Melanocyte of skin (primary cell): ENCODE results near the gene MYH14. TPM values are rescaled to one million over a fixed set of nuclear protein-coding genes. Genes with fewer than 3 reads are reported as not detected.

Experiments used
- small RNA-seq, 2 donors: library from RNA; depleted of rRNA; stranded (forward); fragments of <200 nt; gene quantifications; one replicate each; pipeline ENCODE3, GENCODE V24; 2012
- total RNA-seq, 2 donors: library from RNA; depleted of rRNA; stranded (reverse); fragments of >200 nt; gene quantifications; 2 replicates each; pipeline ENCODE4 v1.2.3, GENCODE V29; 2012

MYH14 gene
- total RNA-seq: 1 to 10 TPM in 1 of 2 donors, under 1 TPM in 1; 1.00 to 5.5 TPM

DNA sequence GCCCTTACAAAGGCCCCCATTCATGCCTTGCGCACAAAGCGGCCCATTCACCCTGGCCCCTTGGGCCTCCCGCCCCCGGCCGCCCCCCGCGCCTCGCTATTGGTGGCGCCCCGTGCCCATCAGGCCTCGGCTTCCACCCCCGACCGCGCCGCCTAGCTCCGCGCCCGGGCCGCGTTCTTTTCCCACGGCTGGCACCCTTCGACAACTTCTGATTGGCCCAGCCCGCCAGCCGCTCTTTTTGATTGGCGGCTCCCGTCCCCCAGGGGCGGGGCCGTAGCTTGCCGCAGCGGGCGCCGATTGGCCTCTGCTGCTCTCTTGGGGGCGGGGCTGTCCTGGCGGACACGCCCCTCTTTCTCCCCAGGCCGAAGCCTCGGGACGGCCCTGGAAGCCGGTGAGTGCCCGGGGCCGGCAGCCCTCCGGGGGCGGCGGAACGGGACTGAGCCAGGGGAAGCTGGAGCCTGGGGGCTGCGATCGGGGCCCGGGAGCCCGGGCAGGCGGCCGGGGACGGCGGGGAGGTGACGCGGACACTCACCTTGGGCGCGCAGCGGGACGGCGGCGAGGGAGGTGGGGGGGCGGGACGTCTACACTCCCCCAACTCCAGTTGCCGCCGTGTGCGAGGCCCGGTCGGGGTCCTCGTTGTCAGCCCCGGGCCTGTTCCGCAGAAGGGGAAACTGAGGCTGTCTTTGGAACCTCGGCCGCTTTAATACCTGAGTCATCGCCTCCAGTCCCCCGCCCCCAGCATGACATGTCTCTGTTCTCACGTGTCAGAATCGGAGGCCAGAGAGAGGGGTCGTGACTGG, at the start of gene MYH14:
Gene MYH14 (plus strand): TSS at position 342 of the 800 bp plus-strand sequence. CDS start 6,744 bp downstream, outside the sequence.

DNA sequence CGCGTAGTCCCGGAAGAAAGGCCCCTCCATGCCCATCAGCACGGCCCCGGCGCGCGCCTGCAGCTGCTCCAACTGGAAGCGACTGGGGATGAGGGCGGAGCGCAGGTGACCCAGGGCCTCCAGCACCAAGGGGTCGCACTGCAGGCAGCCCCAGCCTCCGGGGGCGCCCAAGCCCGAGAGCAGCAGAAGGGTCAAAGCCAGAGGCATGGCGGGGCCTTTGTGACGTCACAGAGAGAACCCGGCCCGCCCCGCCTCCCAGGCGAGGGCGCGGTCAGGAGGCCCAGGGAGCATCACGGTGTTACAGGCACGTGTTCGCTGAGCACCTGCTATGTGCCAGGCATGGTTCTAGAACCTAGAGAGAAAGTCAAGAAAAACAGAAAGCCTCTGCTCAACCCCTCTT, 40.4 kb upstream of the MYH14 start, which contains the start of gene IZUMO2:
Gene IZUMO2 (minus strand): TSS at position 294 of the 400 bp plus-strand sequence. CDS start 87 bp downstream, at position 207.

DNA sequence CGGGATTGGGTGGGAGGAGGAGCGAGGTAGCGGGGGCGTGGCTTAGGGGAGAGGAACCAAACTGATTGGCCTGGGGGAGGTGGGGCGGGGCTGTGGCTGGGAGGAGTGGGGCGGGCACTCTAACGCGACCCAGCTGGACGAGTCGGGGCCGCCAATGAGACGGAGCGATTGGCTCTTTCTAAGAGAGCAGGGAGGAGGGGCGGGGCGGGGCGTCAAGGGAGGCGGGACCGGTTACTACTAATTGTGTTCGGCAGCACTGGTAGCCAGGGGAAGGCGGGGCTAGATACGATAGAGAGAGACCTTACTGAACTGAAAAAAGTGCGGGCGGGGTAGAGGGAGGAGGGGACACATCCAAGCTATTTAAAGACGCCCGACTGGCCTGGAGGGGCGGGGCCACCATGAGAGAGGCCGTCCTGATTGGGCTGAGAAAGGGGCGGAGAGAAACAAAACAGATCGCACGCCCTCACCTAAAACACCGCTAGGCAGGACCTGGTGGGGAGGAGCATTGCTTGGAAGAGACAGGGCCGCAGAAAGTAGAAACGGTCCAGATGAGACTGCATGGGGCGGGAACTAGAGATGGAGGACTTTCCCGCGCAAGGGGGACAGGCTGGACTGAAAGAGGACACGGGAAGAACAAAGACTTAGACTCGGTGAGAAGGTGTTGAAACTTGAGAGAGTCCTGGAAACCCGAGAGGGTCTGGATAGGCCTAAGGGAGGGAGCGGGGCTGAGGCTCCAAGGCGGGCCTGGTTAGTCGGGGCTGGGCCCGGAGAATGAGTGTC, 125.9 kb downstream of the MYH14 start, which contains the start of gene KCNC3:
Gene KCNC3 (minus strand): TSS at position 232 of the 780 bp plus-strand sequence. CDS start 295 bp downstream, outside the sequence.

Small RNA genes lying within 50 kb of the gene (small RNA-seq; reads per million reads assigned to genes)
- 0 reads per million in 2 donors for gene RF00017

Other genes starting within 250 kb of the MYH14 start
- gene SIGLEC11, start 242.4 kb upstream of the MYH14 start, total RNA-seq: not detected
- gene VRK3, start 178.2 kb upstream of the MYH14 start, total RNA-seq: 10 to 100 TPM; 29.3 to 37.5 TPM
- 1 to 10 TPM; 5.5 to 8.7 TPM for gene ZNF473, start 177.6 kb upstream of the MYH14 start, total RNA-seq
- not detected for gene IZUMO2, start 40.3 kb upstream of the MYH14 start, total RNA-seq
- under 1 TPM; under 0.01 TPM for gene KCNC3, start 125.8 kb downstream of the MYH14 start, total RNA-seq
- 1 to 10 TPM in 1 of 2 donors, not detected in 1; 1.4 TPM for gene NAPSA, start 162.0 kb downstream of the MYH14 start, total RNA-seq
- 10 to 100 TPM; 67.1 to 88.9 TPM for gene NR1H2, start 172.8 kb downstream of the MYH14 start, total RNA-seq
- gene POLD1, start 180.7 kb downstream of the MYH14 start, total RNA-seq: 10 to 100 TPM; 30.3 to 73.3 TPM
- not detected for gene SPIB, start 215.3 kb downstream of the MYH14 start, total RNA-seq
- not detected for gene MYBPC2, start 229.3 kb downstream of the MYH14 start, total RNA-seq